ENCODE data around the gene CCL18. TPM values are rescaled to one million over a fixed set of nuclear protein-coding genes. Genes with fewer than 3 reads are reported as not detected.
"Not testable (repeated sequence)": the region's sequence is repeated elsewhere in the genome, so short reads cannot be mapped to it uniquely, and the experiment has no call there.

Gene CCL18
- total RNA-seq, 1 donor from 2014 or later, result not detected

GRCh38 chr17:36112572-36112971 is 48.5 kb downstream of the CCL18 start:
- no peak overlapping the region for H3K9ac ChIP-seq (ENCODE audit: low read depth in 1 of 3, low read length in 3 of 3)
- peaks cover 0 to 4% (median 0%) of the 10 kb centered on the region in 3 donors for H3K27me3 ChIP-seq (ENCODE audit: control insufficient read depth in 3 of 3, insufficient read depth in 3 of 3, low read length in 3 of 3)
- H3K9me3 ChIP-seq (ENCODE audit: control insufficient read depth in 3 of 3, low read length in 3 of 3), result no peaks in the 10 kb centered on the region
- no peaks in the 10 kb centered on the region for H3K36me3 ChIP-seq (ENCODE audit: control insufficient read depth in 3 of 3, insufficient read depth in 3 of 3, low read length in 3 of 3)
- no peak overlapping the region for H3K4me3 ChIP-seq (ENCODE audit: low read length in 3 of 3)
- H3K4me1 ChIP-seq (ENCODE audit: control insufficient read depth in 3 of 3, insufficient read depth in 3 of 3, low read length in 3 of 3), result no peaks in the 10 kb centered on the region
- H3K27ac ChIP-seq (ENCODE audit: low read depth, low read length), result no peak overlapping the region

- not testable (repeated sequence) for H3K9ac ChIP-seq (ENCODE audit: low read depth in 1 of 3, low read length in 3 of 3); H3K27ac ChIP-seq (ENCODE audit: low read depth, low read length); H3K4me3 ChIP-seq (ENCODE audit: low read length in 3 of 3); H3K9me3 ChIP-seq (ENCODE audit: control insufficient read depth in 3 of 3, low read length in 3 of 3); H3K36me3 ChIP-seq (ENCODE audit: control insufficient read depth in 3 of 3, insufficient read depth in 3 of 3, low read length in 3 of 3); H3K27me3 ChIP-seq (ENCODE audit: control insufficient read depth in 3 of 3, insufficient read depth in 3 of 3, low read length in 3 of 3); H3K4me1 ChIP-seq (ENCODE audit: control insufficient read depth in 3 of 3, insufficient read depth in 3 of 3, low read length in 3 of 3)
These were observed 49.1 kb downstream of the CCL18 start for GRCh38 chr17:36113131-36113530.

- H3K27ac ChIP-seq (ENCODE audit: low read depth, low read length); H3K4me1 ChIP-seq (ENCODE audit: control insufficient read depth in 3 of 3, insufficient read depth in 3 of 3, low read length in 3 of 3); H3K36me3 ChIP-seq (ENCODE audit: control insufficient read depth in 3 of 3, insufficient read depth in 3 of 3, low read length in 3 of 3); H3K9me3 ChIP-seq (ENCODE audit: control insufficient read depth in 3 of 3, low read length in 3 of 3); H3K27me3 ChIP-seq (ENCODE audit: control insufficient read depth in 3 of 3, insufficient read depth in 3 of 3, low read length in 3 of 3); H3K9ac ChIP-seq (ENCODE audit: low read depth in 1 of 3, low read length in 3 of 3); H3K4me3 ChIP-seq (ENCODE audit: low read length in 3 of 3): not testable (repeated sequence)
These were observed 51.0 kb downstream of the CCL18 start for GRCh38 chr17:36114971-36115648.

GRCh38 chr17:36115649-36115977 is 51.5 kb downstream of the CCL18 start:
- H3K4me1 ChIP-seq (ENCODE audit: control insufficient read depth in 3 of 3, insufficient read depth in 3 of 3, low read length in 3 of 3); H3K4me3 ChIP-seq (ENCODE audit: low read length in 3 of 3); H3K9me3 ChIP-seq (ENCODE audit: control insufficient read depth in 3 of 3, low read length in 3 of 3); H3K27ac ChIP-seq (ENCODE audit: low read depth, low read length); H3K36me3 ChIP-seq (ENCODE audit: control insufficient read depth in 3 of 3, insufficient read depth in 3 of 3, low read length in 3 of 3); H3K9ac ChIP-seq (ENCODE audit: low read depth in 1 of 3, low read length in 3 of 3); H3K27me3 ChIP-seq (ENCODE audit: control insufficient read depth in 3 of 3, insufficient read depth in 3 of 3, low read length in 3 of 3): not testable (repeated sequence)

- Histone ChIP-seq H3K9me3 (ENCODE audit: control insufficient read depth in 3 of 3, low read length in 3 of 3) (no peaks in the 10 kb centered on the region), H3K4me3 (ENCODE audit: low read length in 3 of 3) (no peak overlapping the region), H3K27ac (ENCODE audit: low read depth, low read length) (no peak overlapping the region), H3K9ac (ENCODE audit: low read depth in 1 of 3, low read length in 3 of 3) (no peak overlapping the region), H3K27me3 (ENCODE audit: control insufficient read depth in 3 of 3, insufficient read depth in 3 of 3, low read length in 3 of 3) (no peaks in the 10 kb centered on the region), H3K4me1 (ENCODE audit: control insufficient read depth in 3 of 3, insufficient read depth in 3 of 3, low read length in 3 of 3) (no peaks in the 10 kb centered on the region), H3K36me3 (ENCODE audit: control insufficient read depth in 3 of 3, insufficient read depth in 3 of 3, low read length in 3 of 3) (no peaks in the 10 kb centered on the region)
These were observed 53.7 kb downstream of the CCL18 start for GRCh38 chr17:36117505-36118382.

GRCh38 chr17:36118477-36119353 is 54.6 kb downstream of the CCL18 start:
- H3K4me1 ChIP-seq (ENCODE audit: control insufficient read depth in 3 of 3, insufficient read depth in 3 of 3, low read length in 3 of 3), result no peaks in the 10 kb centered on the region
- no peak overlapping the region for H3K9ac ChIP-seq (ENCODE audit: low read depth in 1 of 3, low read length in 3 of 3)
- no peaks in the 10 kb centered on the region for H3K9me3 ChIP-seq (ENCODE audit: control insufficient read depth in 3 of 3, low read length in 3 of 3)
- H3K36me3 ChIP-seq (ENCODE audit: control insufficient read depth in 3 of 3, insufficient read depth in 3 of 3, low read length in 3 of 3), result no peaks in the 10 kb centered on the region
- H3K27ac ChIP-seq (ENCODE audit: low read depth, low read length), result no peak overlapping the region
- no peak overlapping the region for H3K4me3 ChIP-seq (ENCODE audit: low read length in 3 of 3)
- H3K27me3 ChIP-seq (ENCODE audit: control insufficient read depth in 3 of 3, insufficient read depth in 3 of 3, low read length in 3 of 3), result no peaks in the 10 kb centered on the region

GRCh38 chr17:36120221-36120620 is 56.1 kb downstream of the CCL18 start:
- Histone ChIP-seq H3K9ac (ENCODE audit: low read depth in 1 of 3, low read length in 3 of 3) (no peak overlapping the region), H3K36me3 (ENCODE audit: control insufficient read depth in 3 of 3, insufficient read depth in 3 of 3, low read length in 3 of 3) (no peaks in the 10 kb centered on the region), H3K9me3 (ENCODE audit: control insufficient read depth in 3 of 3, low read length in 3 of 3) (peaks cover 1 to 7% (median 4%) of the 10 kb centered on the region in 3 donors), H3K27ac (ENCODE audit: low read depth, low read length) (no peak overlapping the region), H3K27me3 (ENCODE audit: control insufficient read depth in 3 of 3, insufficient read depth in 3 of 3, low read length in 3 of 3) (no peaks in the 10 kb centered on the region), H3K4me1 (ENCODE audit: control insufficient read depth in 3 of 3, insufficient read depth in 3 of 3, low read length in 3 of 3) (no peaks in the 10 kb centered on the region), H3K4me3 (ENCODE audit: low read length in 3 of 3) (no peak overlapping the region)

- H3K9me3 ChIP-seq (ENCODE audit: control insufficient read depth in 3 of 3, low read length in 3 of 3), result peaks cover 6 to 15% (median 12%) of the 10 kb centered on the region in 3 donors
- not testable (repeated sequence) for H3K27me3 ChIP-seq (ENCODE audit: control insufficient read depth in 3 of 3, insufficient read depth in 3 of 3, low read length in 3 of 3); H3K9ac ChIP-seq (ENCODE audit: low read depth in 1 of 3, low read length in 3 of 3); H3K4me1 ChIP-seq (ENCODE audit: control insufficient read depth in 3 of 3, insufficient read depth in 3 of 3, low read length in 3 of 3); H3K4me3 ChIP-seq (ENCODE audit: low read length in 3 of 3); H3K36me3 ChIP-seq (ENCODE audit: control insufficient read depth in 3 of 3, insufficient read depth in 3 of 3, low read length in 3 of 3); H3K27ac ChIP-seq (ENCODE audit: low read depth, low read length)
These were observed 57.0 kb downstream of the CCL18 start for GRCh38 chr17:36121099-36121498.
